WTC11 (cell line): ENCODE results near the gene ZNF668. TPM values are rescaled to one million over a fixed set of nuclear protein-coding genes. Genes with fewer than 3 reads are reported as not detected.

Experiments used
- ATAC-seq: fragments of 200-7000 bp; cut with Tn5 transposase; 2 replicates; pipeline ENCODE4 v1.10.0; 2021; ENCODE audit warnings: mild to moderate bottlenecking, moderate library complexity
- CTCF ChIA-PET: fragments of 300-600 bp; sonication (Branson Sonifier 250); formaldehyde crosslinking; loops from one replicate; lab custom pipeline; 2021; ENCODE audit warnings: antibody characterized with exemption; lab: Charles Lee
- POLR2A ChIA-PET: fragments of 350-600 bp; sonication (Branson Sonifier 250); formaldehyde crosslinking; loops from one replicate; lab custom pipeline; 2021; ENCODE audit warnings: antibody characterized with exemption; lab: Charles Lee
- DNase-seq: peaks from one replicate; pipeline ENCODE4 v3.0.0; 2021; ENCODE audit warnings: low spot score
- H3K27ac Mint-ChIP-seq: 2 replicates; pipeline ENCODE4 v1.8.0; 2021; ENCODE audit warnings: mixed read lengths
- H3K27me3 Mint-ChIP-seq: 2 replicates; pipeline ENCODE4 v1.8.0; 2021; ENCODE audit warnings: low read depth, mild to moderate bottlenecking, moderate library complexity, mixed read lengths
- H3K36me3 Mint-ChIP-seq: 2 replicates; pipeline ENCODE4 v1.8.0; 2021; ENCODE audit warnings: mixed read lengths
- H3K4me1 Mint-ChIP-seq: 2 replicates; pipeline ENCODE4 v1.8.0; 2022; ENCODE audit warnings: mixed read lengths
- H3K4me3 Mint-ChIP-seq: 2 replicates; pipeline ENCODE4 v1.8.0; 2021; ENCODE audit warnings: mild to moderate bottlenecking, moderate library complexity, mixed read lengths
- H3K9me3 Mint-ChIP-seq: 2 replicates; pipeline ENCODE4 v1.8.0; 2021; ENCODE audit warnings: mixed read lengths
- ARID4B ChIP-seq: sonication (generic); formaldehyde crosslinking; IDR thresholded peaks from 2 replicates; pipeline ENCODE4 v1.8.0; 2023; ENCODE audit warnings: missing genetic modification reagents, mild to moderate bottlenecking, borderline replicate concordance
- CREM ChIP-seq: sonication (generic); formaldehyde crosslinking; IDR thresholded peaks from 2 replicates; pipeline ENCODE4 v1.8.1; 2022; ENCODE audit warnings: mild to moderate bottlenecking, missing genetic modification reagents, moderate library complexity
- ESRRA ChIP-seq: sonication (generic); formaldehyde crosslinking; IDR thresholded peaks from 2 replicates; pipeline ENCODE4 v1.8.1; 2022; ENCODE audit warnings: mild to moderate bottlenecking, missing genetic modification reagents, borderline replicate concordance
- ETV6 ChIP-seq: sonication (generic); formaldehyde crosslinking; IDR thresholded peaks from 2 replicates; pipeline ENCODE4 v1.8.1; 2022; ENCODE audit warnings: mild to moderate bottlenecking, missing genetic modification reagents
- FOXP1 ChIP-seq: sonication (generic); formaldehyde crosslinking; IDR thresholded peaks from 2 replicates; pipeline ENCODE4 v1.8.0; 2022; ENCODE audit warnings: missing genetic modification reagents, mild to moderate bottlenecking, moderate library complexity, borderline replicate concordance
- JUN ChIP-seq: sonication (generic); formaldehyde crosslinking; IDR thresholded peaks from 2 replicates; pipeline ENCODE4 v1.8.0; 2023; ENCODE audit warnings: mild to moderate bottlenecking, missing genetic modification reagents
- KAT7 ChIP-seq: sonication (generic); formaldehyde crosslinking; IDR thresholded peaks from 2 replicates; pipeline ENCODE4 v1.8.1; 2023; ENCODE audit warnings: missing genetic modification reagents, mild to moderate bottlenecking, borderline replicate concordance
- NFATC4 ChIP-seq: fragments of 250-450 bp; sonication (Bioruptor Pico); IDR thresholded peaks from 2 replicates; pipeline ENCODE4 v1.9.0; 2021; ENCODE audit warnings: mild to moderate bottlenecking
- NR2C2 ChIP-seq: sonication (generic); formaldehyde crosslinking; IDR thresholded peaks from 2 replicates; pipeline ENCODE4 v1.8.0; 2022; ENCODE audit warnings: mild to moderate bottlenecking, missing genetic modification reagents
- ZNF121 ChIP-seq: sonication (generic); formaldehyde crosslinking; IDR thresholded peaks from 2 replicates; pipeline ENCODE4 v1.8.0; 2023; ENCODE audit warnings: missing genetic modification reagents
- ZNF671 ChIP-seq: fragments of 250-450 bp; sonication (Bioruptor Pico); IDR thresholded peaks from 2 replicates; pipeline ENCODE4 v1.8.0; 2021; ENCODE audit warnings: mild to moderate bottlenecking
- total RNA-seq: library from RNA; stranded (reverse); gene quantifications from 3 replicates; pipeline ENCODE4 v1.2.3, GENCODE V29; 2021
- TF ChIP-seq, protein P1 (sequence below): sonication (generic); formaldehyde crosslinking; IDR thresholded peaks from 2 replicates; pipeline ENCODE4 v1.8.0; 2023; ENCODE audit warnings: missing genetic modification reagents
- TF ChIP-seq, protein P2 (sequence below): sonication (generic); formaldehyde crosslinking; IDR thresholded peaks from 2 replicates; pipeline ENCODE4 v1.8.1; 2023; ENCODE audit warnings: mild to moderate bottlenecking, moderate library complexity, missing genetic modification reagents
- TF ChIP-seq, protein P3 (sequence below): sonication (generic); formaldehyde crosslinking; IDR thresholded peaks from 2 replicates; pipeline ENCODE4 v1.8.1; 2022; ENCODE audit warnings: low read depth, missing genetic modification reagents, borderline replicate concordance

The ZNF668 gene
- total RNA-seq, 1 experiment from 2014 or later: 17.3 TPM

DNA sequence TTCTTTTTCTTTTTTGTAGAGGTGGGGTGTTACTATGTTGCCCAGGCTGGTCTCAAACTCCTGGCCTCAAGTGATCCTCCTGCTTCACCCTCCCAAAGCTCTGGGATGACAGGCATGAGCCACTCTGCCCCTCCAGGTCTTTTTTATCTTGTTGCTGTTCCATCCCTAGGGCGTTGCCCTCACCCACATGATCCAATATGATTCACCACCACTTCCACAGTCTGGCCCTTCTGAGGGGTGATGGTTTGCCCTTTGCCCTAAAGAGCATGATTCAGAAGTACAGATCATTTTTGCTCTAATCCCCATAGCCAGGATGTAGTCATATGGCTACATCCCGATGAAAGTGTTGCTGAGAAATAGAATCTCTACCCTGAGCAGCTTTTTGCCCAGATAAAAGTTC, 21.9 kb downstream of the ZNF668 start (continued):
- TF ChIP-seq ARID4B (CRISPR knock-in tag) (no peak), ZNF121 (no peak)
- TF ChIP-seq, protein P1, sequence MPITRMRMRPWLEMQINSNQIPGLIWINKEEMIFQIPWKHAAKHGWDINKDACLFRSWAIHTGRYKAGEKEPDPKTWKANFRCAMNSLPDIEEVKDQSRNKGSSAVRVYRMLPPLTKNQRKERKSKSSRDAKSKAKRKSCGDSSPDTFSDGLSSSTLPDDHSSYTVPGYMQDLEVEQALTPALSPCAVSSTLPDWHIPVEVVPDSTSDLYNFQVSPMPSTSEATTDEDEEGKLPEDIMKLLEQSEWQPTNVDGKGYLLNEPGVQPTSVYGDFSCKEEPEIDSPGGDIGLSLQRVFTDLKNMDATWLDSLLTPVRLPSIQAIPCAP (CRISPR knock-in tag): no peak

DNA sequence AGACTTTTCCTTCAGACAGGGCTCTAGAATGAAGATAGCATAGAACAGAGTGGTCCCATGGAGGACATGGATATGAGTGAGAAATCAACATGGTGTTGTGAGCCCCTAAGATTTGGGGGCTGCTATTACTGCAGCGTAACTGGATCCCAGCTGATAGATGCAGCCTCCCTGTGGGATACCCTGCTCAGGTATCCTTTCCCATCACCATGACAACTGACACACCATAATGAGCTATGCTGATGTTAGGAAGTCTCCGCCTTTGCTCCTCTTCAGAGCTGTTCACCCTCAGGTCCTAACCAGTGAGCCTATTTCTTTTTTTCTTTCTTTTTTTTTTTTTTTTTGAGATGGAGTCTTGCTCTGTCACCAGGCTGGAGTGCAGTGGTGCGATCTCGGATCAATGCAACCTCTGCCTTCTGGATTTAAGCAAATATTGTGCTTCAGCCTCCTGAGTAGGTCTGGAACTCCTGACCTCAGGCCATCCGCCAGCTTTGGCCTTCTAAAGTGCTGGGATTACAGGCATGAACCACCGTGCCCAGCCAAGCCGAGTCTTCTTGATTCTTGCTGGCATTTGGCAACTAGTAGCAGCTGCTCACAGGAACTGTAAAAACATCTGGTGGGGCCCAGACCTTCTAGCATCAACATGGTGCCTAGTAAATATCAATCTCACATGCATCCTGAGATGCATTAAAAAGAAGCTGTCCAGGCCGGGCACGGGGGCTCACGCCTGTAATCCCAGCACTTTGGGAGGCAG, 23.6 kb downstream of the ZNF668 start:
- no peaks in the 10 kb centered on the region for H3K36me3 Mint-ChIP-seq
- POLR2A ChIA-PET: interaction anchor here (0.7 to 1.2 kb wide), 3 partner anchors 22 to 65 kb away, joined by 3 read pairs; partner anchors contain the start of gene HSD3B7
- H3K4me1 Mint-ChIP-seq: peaks cover 9% of the 10 kb centered on the region
- CTCF ChIA-PET: interaction anchor here (1.5 to 4.5 kb wide), 5 partner anchors 8 to 109 kb away, joined by 4 to 31 read pairs (median 10); partner anchors contain the start of genes HSD3B7 and KAT8
- no peak for DNase-seq
- TF ChIP-seq ARID4B (CRISPR knock-in tag): no peak
- no peak for TF ChIP-seq NFATC4 (CRISPR knock-in tag)
- no peak for TF ChIP-seq JUN
- TF ChIP-seq ESRRA (CRISPR knock-in tag): no peak
- TF ChIP-seq NR2C2 (CRISPR knock-in tag): no peak
- no peak for TF ChIP-seq CREM (CRISPR knock-in tag)
- no peak for TF ChIP-seq KAT7
- TF ChIP-seq, protein P2, sequence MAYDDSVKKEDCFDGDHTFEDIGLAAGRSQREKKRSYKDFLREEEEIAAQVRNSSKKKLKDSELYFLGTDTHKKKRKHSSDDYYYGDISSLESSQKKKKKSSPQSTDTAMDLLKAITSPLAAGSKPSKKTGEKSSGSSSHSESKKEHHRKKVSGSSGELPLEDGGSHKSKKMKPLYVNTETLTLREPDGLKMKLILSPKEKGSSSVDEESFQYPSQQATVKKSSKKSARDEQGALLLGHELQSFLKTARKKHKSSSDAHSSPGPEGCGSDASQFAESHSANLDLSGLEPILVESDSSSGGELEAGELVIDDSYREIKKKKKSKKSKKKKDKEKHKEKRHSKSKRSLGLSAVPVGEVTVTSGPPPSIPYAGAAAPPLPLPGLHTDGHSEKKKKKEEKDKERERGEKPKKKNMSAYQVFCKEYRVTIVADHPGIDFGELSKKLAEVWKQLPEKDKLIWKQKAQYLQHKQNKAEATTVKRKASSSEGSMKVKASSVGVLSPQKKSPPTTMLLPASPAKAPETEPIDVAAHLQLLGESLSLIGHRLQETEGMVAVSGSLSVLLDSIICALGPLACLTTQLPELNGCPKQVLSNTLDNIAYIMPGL (CRISPR knock-in tag): no peak
- no peak for TF ChIP-seq ZNF671 (CRISPR knock-in tag)
- TF ChIP-seq ETV6 (CRISPR knock-in tag): no peak
- no peak for TF ChIP-seq FOXP1
- TF ChIP-seq, protein P3, sequence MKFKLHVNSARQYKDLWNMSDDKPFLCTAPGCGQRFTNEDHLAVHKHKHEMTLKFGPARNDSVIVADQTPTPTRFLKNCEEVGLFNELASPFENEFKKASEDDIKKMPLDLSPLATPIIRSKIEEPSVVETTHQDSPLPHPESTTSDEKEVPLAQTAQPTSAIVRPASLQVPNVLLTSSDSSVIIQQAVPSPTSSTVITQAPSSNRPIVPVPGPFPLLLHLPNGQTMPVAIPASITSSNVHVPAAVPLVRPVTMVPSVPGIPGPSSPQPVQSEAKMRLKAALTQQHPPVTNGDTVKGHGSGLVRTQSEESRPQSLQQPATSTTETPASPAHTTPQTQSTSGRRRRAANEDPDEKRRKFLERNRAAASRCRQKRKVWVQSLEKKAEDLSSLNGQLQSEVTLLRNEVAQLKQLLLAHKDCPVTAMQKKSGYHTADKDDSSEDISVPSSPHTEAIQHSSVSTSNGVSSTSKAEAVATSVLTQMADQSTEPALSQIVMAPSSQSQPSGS (CRISPR knock-in tag): no peak
- no peak overlapping the region for H3K27ac Mint-ChIP-seq
- H3K27me3 Mint-ChIP-seq: peaks cover 15% of the 10 kb centered on the region
- H3K9me3 Mint-ChIP-seq: peaks cover 4% of the 10 kb centered on the region
- H3K4me3 Mint-ChIP-seq: no peak overlapping the region
- peak; percentile 87 for ATAC-seq
